Stimulated activated CD8-positive, alpha-beta memory T cell treated with anti-CD3 and anti-CD28 coated beads, Interleukin-12 subunit alpha, Interleukin-12 subunit beta, amount 100 ng/mL, for 24 hours (primary cell): ENCODE measurements around the gene ZNF567.
"Not testable (repeated sequence)": the region's sequence is repeated elsewhere in the genome, so short reads cannot be mapped to it uniquely, and the experiment has no call there.

Experiments
- DNase-seq: peaks from one replicate; pipeline ENCODE4 v3.0.0-alpha.2; 2020; ENCODE audit errors: extremely low read depth

ZNF567 gene

GRCh38 chr19:36687214-36688056, at the start of gene ZNF567:
Gene ZNF567, plus strand, starts transcription at chr19:36687612. Its CDS starts 7,256 bp downstream, at chr19:36694868.
- DNase-seq: peak; percentile 98

GRCh38 chr19:36638862-36639510, 48.4 kb upstream of the ZNF567 start:
- no peak for DNase-seq

- no peak for DNase-seq
Measured at GRCh38 chr19:36646746-36647145, 40.7 kb upstream of the ZNF567 start.

- no peak for DNase-seq
Measured at GRCh38 chr19:36652958-36653357, 34.5 kb upstream of the ZNF567 start.

GRCh38 chr19:36665832-36666231, 21.6 kb upstream of the ZNF567 start:
- DNase-seq: no peak

- DNase-seq: no peak
Measured at GRCh38 chr19:36668646-36669045, 18.8 kb upstream of the ZNF567 start.

- DNase-seq: no peak
Measured at GRCh38 chr19:36672368-36672767, 15.0 kb upstream of the ZNF567 start.

- no peak for DNase-seq
Measured at GRCh38 chr19:36674201-36674600, 13.2 kb upstream of the ZNF567 start.

GRCh38 chr19:36679455-36679854, 8.0 kb upstream of the ZNF567 start:
- DNase-seq: no peak

GRCh38 chr19:36685835-36686234, 1.6 kb upstream of the ZNF567 start:
- no peak for DNase-seq

GRCh38 chr19:36686365-36687213, 823 bp upstream of the ZNF567 start:
- DNase-seq: no peak

GRCh38 chr19:36688058-36688457, 646 bp downstream of the ZNF567 start:
- no peak for DNase-seq

- no peak for DNase-seq
Measured at GRCh38 chr19:36707134-36707533, 19.7 kb downstream of the ZNF567 start.

GRCh38 chr19:36709423-36709822, 22.0 kb downstream of the ZNF567 start:
- no peak for DNase-seq

- no peak for DNase-seq
Measured at GRCh38 chr19:36719687-36720556, 32.5 kb downstream of the ZNF567 start.

- DNase-seq: not testable (repeated sequence)
Measured at GRCh38 chr19:36736166-36736565, 48.8 kb downstream of the ZNF567 start.

- no peak for DNase-seq
Measured at GRCh38 chr19:36745870-36746269, 58.5 kb downstream of the ZNF567 start.

GRCh38 chr19:36747750-36748149, 60.3 kb downstream of the ZNF567 start:
- DNase-seq: no peak

- DNase-seq: no peak
Measured at GRCh38 chr19:36748431-36749275, 61.2 kb downstream of the ZNF567 start.

GRCh38 chr19:36749613-36750012, 62.2 kb downstream of the ZNF567 start:
- not testable (repeated sequence) for DNase-seq
